DND-41 (cell line): Measurements from ENCODE around the gene GSG1L.

Experiments used
- ATAC-seq: fragments of 200-7000 bp; cut with Tn5 transposase; 3 replicates; pipeline ENCODE4 v1.9.1; 2021; ENCODE audit warnings: low read depth; ENCODE audit not compliant: insufficient read depth
- DNase-seq: peaks from one replicate; pipeline ENCODE4 v3.0.0-alpha.2; 2020
- H2AFZ ChIP-seq: 2 replicates; pipeline ENCODE4 v1.6.0; 2012; ENCODE audit warnings: low read depth, low read length
- H3K27ac ChIP-seq: 2 replicates; pipeline ENCODE4 v1.5.1; 2012; ENCODE audit warnings: low read length, inconsistent platforms
- H3K27me3 ChIP-seq: fragments of 200-600 bp; sonication (generic); 2 replicates; pipeline ENCODE4 v1.6.0; 2012; ENCODE audit warnings: low read length, mild to moderate bottlenecking, inconsistent platforms; ENCODE audit not compliant: insufficient read depth, poor library complexity
- H3K36me3 ChIP-seq: 2 replicates; pipeline ENCODE4 v1.5.1; 2012; ENCODE audit warnings: low read length, inconsistent platforms; ENCODE audit not compliant: insufficient read depth
- H3K4me1 ChIP-seq: 2 replicates; pipeline ENCODE4 v1.5.1; 2012; ENCODE audit warnings: mild to moderate bottlenecking, low read length; ENCODE audit not compliant: insufficient read depth
- H3K4me2 ChIP-seq: 2 replicates; pipeline ENCODE4 v1.6.0; 2012; ENCODE audit warnings: mild to moderate bottlenecking, moderate library complexity, low read length, inconsistent platforms; ENCODE audit not compliant: insufficient read depth
- H3K4me3 ChIP-seq, 2 experiments: fragments of 200-600 bp in 1 of 2; shearing (Covaris generic) in 1 of 2; 2 replicates each; pipeline ENCODE4 v1.5.1; 2012 to 2016; ENCODE audit warnings: inconsistent platforms in 2 of 2, low read length in 2 of 2, mild to moderate bottlenecking in 2 of 2, low read depth in 1 of 2, moderate library complexity in 1 of 2
- H3K79me2 ChIP-seq: 2 replicates; pipeline ENCODE4 v1.6.0; 2012; ENCODE audit warnings: low read length, inconsistent platforms; ENCODE audit not compliant: insufficient read depth
- H3K9ac ChIP-seq: 2 replicates; pipeline ENCODE4 v1.6.0; 2012; ENCODE audit warnings: low read depth, mild to moderate bottlenecking, inconsistent platforms, low read length, moderate library complexity
- H3K9me3 ChIP-seq: 2 replicates; pipeline ENCODE4 v1.5.1; 2012; ENCODE audit warnings: low read length, moderate library complexity, mild to moderate bottlenecking, inconsistent platforms; ENCODE audit not compliant: insufficient read depth, severe bottlenecking
- H4K20me1 ChIP-seq: 2 replicates; pipeline ENCODE4 v1.6.0; 2012; ENCODE audit warnings: low read length; ENCODE audit not compliant: insufficient read depth
- EZH2 ChIP-seq: IDR thresholded peaks from 3 replicates; pipeline ENCODE4 v1.6.1; 2012; ENCODE audit warnings: borderline replicate concordance, low read depth, mild to moderate bottlenecking, moderate library complexity, low read length, inconsistent platforms; ENCODE audit not compliant: severe bottlenecking
- TF ChIP-seq, protein P1 (sequence below): IDR thresholded peaks from 2 replicates; pipeline ENCODE4 v1.5.1; 2012; ENCODE audit warnings: borderline replicate concordance, low read length, moderate library complexity, mild to moderate bottlenecking; ENCODE audit not compliant: poor library complexity, severe bottlenecking; ENCODE audit errors: extremely low read depth

GSG1L gene

DNA sequence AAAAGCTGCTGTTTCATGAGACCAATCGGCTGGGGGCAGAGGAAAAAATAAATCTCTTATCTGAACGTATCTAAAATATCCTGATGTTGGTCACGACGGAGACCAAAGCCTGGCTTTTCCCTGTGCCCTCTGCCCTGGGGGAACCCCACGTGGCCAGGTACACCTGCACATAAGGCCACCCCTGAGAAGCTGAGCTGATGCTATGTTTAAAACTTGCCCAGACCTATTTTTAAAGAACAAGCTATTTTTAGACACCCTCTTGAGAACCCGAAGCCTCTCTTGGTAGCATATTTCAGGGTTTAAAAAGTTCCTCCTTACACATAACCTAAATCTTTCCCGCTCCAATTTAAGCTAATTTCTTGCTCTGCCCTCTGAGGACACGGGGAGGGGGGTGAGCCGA lies 210.4 kb downstream of the GSG1L start:
- H3K4me3 ChIP-seq = no peak overlapping the region
- no peak overlapping the region for H3K4me2 ChIP-seq
- no peak overlapping the region for H3K9ac ChIP-seq
- H3K36me3 ChIP-seq = no peaks in the 10 kb centered on the region
- H2AFZ ChIP-seq = no peak overlapping the region
- no peak for TF ChIP-seq EZH2
- TF ChIP-seq, protein P1, sequence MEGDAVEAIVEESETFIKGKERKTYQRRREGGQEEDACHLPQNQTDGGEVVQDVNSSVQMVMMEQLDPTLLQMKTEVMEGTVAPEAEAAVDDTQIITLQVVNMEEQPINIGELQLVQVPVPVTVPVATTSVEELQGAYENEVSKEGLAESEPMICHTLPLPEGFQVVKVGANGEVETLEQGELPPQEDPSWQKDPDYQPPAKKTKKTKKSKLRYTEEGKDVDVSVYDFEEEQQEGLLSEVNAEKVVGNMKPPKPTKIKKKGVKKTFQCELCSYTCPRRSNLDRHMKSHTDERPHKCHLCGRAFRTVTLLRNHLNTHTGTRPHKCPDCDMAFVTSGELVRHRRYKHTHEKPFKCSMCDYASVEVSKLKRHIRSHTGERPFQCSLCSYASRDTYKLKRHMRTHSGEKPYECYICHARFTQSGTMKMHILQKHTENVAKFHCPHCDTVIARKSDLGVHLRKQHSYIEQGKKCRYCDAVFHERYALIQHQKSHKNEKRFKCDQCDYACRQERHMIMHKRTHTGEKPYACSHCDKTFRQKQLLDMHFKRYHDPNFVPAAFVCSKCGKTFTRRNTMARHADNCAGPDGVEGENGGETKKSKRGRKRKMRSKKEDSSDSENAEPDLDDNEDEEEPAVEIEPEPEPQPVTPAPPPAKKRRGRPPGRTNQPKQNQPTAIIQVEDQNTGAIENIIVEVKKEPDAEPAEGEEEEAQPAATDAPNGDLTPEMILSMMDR = no peak
- no peak for ATAC-seq
- H3K27ac ChIP-seq = no peak overlapping the region
- H3K79me2 ChIP-seq = no peaks in the 10 kb centered on the region
- no peaks in the 10 kb centered on the region for H3K27me3 ChIP-seq
- no peaks in the 10 kb centered on the region for H3K4me1 ChIP-seq
- no peaks in the 10 kb centered on the region for H4K20me1 ChIP-seq
- H3K9me3 ChIP-seq = no peaks in the 10 kb centered on the region
- no peak for DNase-seq

DNA sequence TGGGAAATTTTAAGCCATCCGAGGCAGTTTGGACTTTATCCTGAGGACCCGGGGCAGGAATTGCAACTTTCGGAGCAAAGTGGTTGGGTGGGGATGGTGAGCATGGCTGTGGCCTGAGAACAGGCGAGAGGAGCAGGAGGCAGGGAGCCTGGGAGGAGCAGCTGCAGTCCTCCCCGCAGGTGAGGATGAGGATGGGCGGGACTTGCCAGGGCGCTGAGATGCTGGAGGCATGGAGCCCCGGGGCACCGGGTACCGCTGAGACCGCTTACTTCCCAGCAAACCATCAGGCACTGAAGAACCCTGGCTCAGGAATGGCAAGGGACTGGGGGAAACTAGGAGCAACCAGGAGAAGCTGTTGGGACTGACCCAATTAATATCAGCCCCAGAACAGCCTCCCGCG lies 210.8 kb downstream of the GSG1L start:
- no peak for ATAC-seq

DNA sequence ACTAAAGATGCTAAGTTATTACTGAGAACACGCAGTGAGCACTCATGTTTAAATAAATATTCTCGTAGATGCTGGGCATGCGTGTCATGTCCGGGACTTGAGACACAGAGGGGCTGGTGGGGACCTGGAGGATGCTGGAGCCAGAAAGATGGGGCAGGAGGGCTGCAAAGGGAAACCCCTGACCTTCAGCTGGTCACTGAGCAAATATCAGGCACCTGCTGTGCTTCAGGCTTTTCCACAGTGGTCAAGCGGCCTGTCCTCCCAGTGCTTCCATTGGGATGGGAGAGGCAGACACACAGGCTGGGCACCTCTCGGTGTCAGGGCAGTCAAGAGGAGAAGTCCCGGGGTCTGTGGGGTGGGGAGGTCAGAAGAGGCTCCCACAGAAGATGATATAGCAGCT lies 211.4 kb downstream of the GSG1L start:
- H4K20me1 ChIP-seq = no peaks in the 10 kb centered on the region
- H3K4me2 ChIP-seq = no peak overlapping the region
- H3K27me3 ChIP-seq = no peaks in the 10 kb centered on the region
- H3K9me3 ChIP-seq = no peaks in the 10 kb centered on the region
- ATAC-seq (no peak), DNase-seq (no peak)
- H3K79me2 ChIP-seq = no peaks in the 10 kb centered on the region
- no peaks in the 10 kb centered on the region for H3K4me1 ChIP-seq
- H3K9ac ChIP-seq = no peak overlapping the region
- H3K36me3 ChIP-seq = no peaks in the 10 kb centered on the region
- TF ChIP-seq EZH2 = no peak
- TF ChIP-seq, protein P1 = no peak
- H3K27ac ChIP-seq = no peak overlapping the region
- H2AFZ ChIP-seq = no peak overlapping the region
- H3K4me3 ChIP-seq = no peak overlapping the region

More for the DNA sequence above, 210.8 kb downstream of the GSG1L start:
- Histone ChIP-seq H4K20me1 (no peaks in the 10 kb centered on the region), H3K4me2 (no peak overlapping the region), H3K27me3 (no peaks in the 10 kb centered on the region), H3K9ac (no peak overlapping the region), H3K27ac (no peak overlapping the region), H3K36me3 (no peaks in the 10 kb centered on the region), H2AFZ (no peak overlapping the region), H3K4me1 (no peaks in the 10 kb centered on the region), H3K4me3 (no peak overlapping the region), H3K79me2 (no peaks in the 10 kb centered on the region), H3K9me3 (no peaks in the 10 kb centered on the region)
- TF ChIP-seq, protein P1 = no peak
- TF ChIP-seq EZH2 = no peak
- DNase-seq = no peak

DNA sequence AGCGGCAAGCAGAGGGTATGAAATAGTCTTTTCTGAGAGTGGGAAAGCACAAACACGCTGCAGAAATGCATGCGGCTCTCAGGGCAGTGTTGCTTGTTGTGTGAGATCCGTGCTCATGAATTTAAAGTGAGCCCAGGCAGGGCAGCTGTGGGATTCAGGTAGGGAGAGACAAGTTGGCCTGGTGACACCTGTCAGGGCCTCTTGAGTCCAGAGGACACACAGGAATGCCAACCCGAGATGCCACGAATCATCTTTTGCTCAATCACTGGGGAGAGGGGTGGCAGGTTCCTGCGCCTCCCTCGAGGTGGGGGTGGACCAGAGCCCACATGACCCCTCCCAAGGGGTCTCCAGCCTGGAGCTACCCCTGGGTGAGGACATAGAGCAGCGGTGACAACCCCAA lies 211.9 kb downstream of the GSG1L start:
- Histone ChIP-seq H2AFZ (no peak overlapping the region), H3K36me3 (no peaks in the 10 kb centered on the region), H4K20me1 (no peaks in the 10 kb centered on the region), H3K79me2 (no peaks in the 10 kb centered on the region), H3K9me3 (no peaks in the 10 kb centered on the region), H3K27ac (no peak overlapping the region), H3K9ac (no peak overlapping the region), H3K4me3 (no peak overlapping the region), H3K4me2 (no peak overlapping the region), H3K4me1 (no peaks in the 10 kb centered on the region), H3K27me3 (no peaks in the 10 kb centered on the region)
- ATAC-seq (no peak), DNase-seq (no peak)
- TF ChIP-seq EZH2 = no peak
- TF ChIP-seq, protein P1 = no peak
